IPS-20b (cell line): Measurements from ENCODE around the gene SCO1.
"Not testable (repeated sequence)": the region's sequence is repeated elsewhere in the genome, so short reads cannot be mapped to it uniquely, and the experiment has no call there.

Experiments used
- H3K27ac ChIP-seq: one replicate; pipeline ENCODE4 v1.5.1; 2013; ENCODE audit warnings: low read length
- H3K27me3 ChIP-seq: 2 replicates; pipeline ENCODE4 v1.6.1; 2013; ENCODE audit warnings: mild to moderate bottlenecking, low read length, inconsistent platforms; ENCODE audit not compliant: insufficient read depth
- H3K36me3 ChIP-seq: 2 replicates; pipeline ENCODE4 v1.6.1; 2013; ENCODE audit warnings: low read depth, mild to moderate bottlenecking, inconsistent platforms, low read length, moderate library complexity; ENCODE audit not compliant: insufficient read depth
- H3K4me1 ChIP-seq: 2 replicates; pipeline ENCODE4 v1.6.1; 2013; ENCODE audit warnings: mild to moderate bottlenecking, control low read depth, inconsistent platforms, low read length, moderate library complexity; ENCODE audit not compliant: insufficient read depth
- H3K4me3 ChIP-seq: 2 replicates; pipeline ENCODE4 v1.5.1; 2013; ENCODE audit warnings: mild to moderate bottlenecking, low read length, inconsistent platforms
- H3K9ac ChIP-seq: 2 replicates; pipeline ENCODE4 v1.6.1; 2013; ENCODE audit warnings: low read depth, mild to moderate bottlenecking, inconsistent platforms, low read length, moderate library complexity
- H3K9me3 ChIP-seq: 2 replicates; pipeline ENCODE4 v1.6.1; 2013; ENCODE audit warnings: mild to moderate bottlenecking, low read depth, low read length, inconsistent platforms; ENCODE audit not compliant: insufficient read depth

The SCO1 gene

DNA sequence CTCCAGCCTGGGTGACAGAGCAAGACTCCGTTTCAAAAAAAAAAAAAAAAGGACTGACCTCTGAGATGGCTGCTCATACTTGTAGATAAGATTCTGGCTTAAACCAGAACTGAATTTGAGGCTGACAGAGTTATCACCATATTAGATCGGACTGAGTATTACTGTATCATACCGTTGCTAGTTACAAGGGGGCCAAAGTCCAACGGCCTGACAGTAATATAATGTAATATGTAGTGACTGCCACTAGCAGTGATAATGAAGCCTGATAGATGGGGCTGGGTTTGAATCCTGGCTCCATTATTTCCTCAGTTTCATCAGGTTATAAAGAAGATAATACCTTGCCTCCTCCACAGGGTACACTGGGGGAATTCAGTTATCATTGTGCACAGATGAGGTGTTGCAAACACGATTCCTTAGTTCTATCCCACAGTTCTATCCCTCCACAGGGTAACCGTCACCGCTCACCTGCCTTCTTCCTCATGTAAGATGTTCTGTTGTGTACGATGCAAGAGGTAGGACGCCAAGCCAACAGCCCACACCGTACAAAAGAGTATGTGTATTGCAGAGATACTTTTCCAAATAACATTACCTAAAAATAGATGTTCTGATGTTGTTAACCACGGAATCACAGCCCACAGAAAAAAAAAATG, 27.3 kb upstream of the SCO1 start:
- no peaks in the 10 kb centered on the region; the same call in 1 of the 2 replicates for H3K36me3 ChIP-seq
- H3K4me1 ChIP-seq: no peaks in the 10 kb centered on the region
- no peaks in the 10 kb centered on the region for H3K9me3 ChIP-seq
- no peak overlapping the region for H3K27ac ChIP-seq
- no peaks in the 10 kb centered on the region for H3K27me3 ChIP-seq
- H3K9ac ChIP-seq: no peak overlapping the region
- no peak overlapping the region for H3K4me3 ChIP-seq

GRCh38 chr17:10718547-10718946, 21.2 kb upstream of the SCO1 start:
- peaks cover 9% of the 10 kb centered on the region; the same call in 1 of the 2 replicates for H3K36me3 ChIP-seq
- no peak overlapping the region for H3K4me3 ChIP-seq
- no peaks in the 10 kb centered on the region for H3K4me1 ChIP-seq
- H3K9ac ChIP-seq: no peak overlapping the region
- no peaks in the 10 kb centered on the region for H3K27me3 ChIP-seq
- no peaks in the 10 kb centered on the region for H3K9me3 ChIP-seq
- H3K27ac ChIP-seq: no peak overlapping the region

DNA sequence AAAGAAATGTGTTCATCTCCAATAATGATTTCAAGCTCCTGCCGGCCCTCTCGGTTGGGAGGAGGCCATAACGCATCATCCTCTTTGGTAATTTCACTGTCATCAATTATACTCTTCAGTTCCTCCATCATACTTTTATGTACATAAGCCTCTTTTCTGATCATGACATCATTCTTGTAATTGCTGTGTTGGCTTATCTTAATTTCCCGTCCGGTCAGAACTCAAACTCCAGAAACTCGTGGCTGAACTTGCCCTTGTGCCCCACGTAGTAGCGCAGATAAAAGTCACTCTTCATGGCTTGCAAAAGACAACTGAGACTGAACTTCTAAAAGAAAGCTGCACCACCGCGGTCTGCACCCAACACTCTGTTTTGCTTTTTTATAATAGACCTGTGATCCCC, 18.9 kb upstream of the SCO1 start:
- Histone ChIP-seq H3K4me3 (no peak overlapping the region), H3K36me3 (peaks cover 25% of the 10 kb centered on the region), H3K9me3 (no peaks in the 10 kb centered on the region), H3K27me3 (no peaks in the 10 kb centered on the region), H3K4me1 (no peaks in the 10 kb centered on the region), H3K9ac (no peak overlapping the region), H3K27ac (no peak overlapping the region)

DNA sequence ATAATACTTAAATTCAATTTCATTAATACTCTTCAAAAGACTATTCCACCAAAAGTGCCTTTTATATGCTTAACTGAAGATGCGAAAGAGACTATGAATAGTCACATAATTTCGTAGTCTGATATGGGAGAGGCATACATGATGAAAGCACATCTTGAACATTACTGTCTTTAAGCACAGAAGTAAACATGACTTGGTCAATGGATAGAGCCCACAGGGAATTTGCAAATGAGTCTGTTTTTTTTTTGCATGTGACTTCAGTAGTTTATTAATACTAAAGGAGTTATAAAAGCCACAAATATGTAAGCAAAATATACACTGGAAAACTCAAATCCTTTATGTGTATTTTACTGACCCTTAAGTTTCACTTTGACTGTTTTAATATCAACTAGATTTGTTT, 16.0 kb upstream of the SCO1 start:
- Histone ChIP-seq H3K36me3 (peaks cover 51% of the 10 kb centered on the region), H3K27ac (no peak overlapping the region), H3K9ac (no peak overlapping the region), H3K4me3 (no peak overlapping the region), H3K9me3 (no peaks in the 10 kb centered on the region), H3K4me1 (no peaks in the 10 kb centered on the region), H3K27me3 (no peaks in the 10 kb centered on the region)

GRCh38 chr17:10705727-10706126, 8.4 kb upstream of the SCO1 start:
- H3K9me3 ChIP-seq: no peaks in the 10 kb centered on the region
- no peaks in the 10 kb centered on the region for H3K4me1 ChIP-seq
- no peak overlapping the region for H3K27ac ChIP-seq
- H3K36me3 ChIP-seq: peaks cover 52% of the 10 kb centered on the region
- no peak overlapping the region for H3K9ac ChIP-seq
- H3K4me3 ChIP-seq: no peak overlapping the region
- H3K27me3 ChIP-seq: no peaks in the 10 kb centered on the region

DNA sequence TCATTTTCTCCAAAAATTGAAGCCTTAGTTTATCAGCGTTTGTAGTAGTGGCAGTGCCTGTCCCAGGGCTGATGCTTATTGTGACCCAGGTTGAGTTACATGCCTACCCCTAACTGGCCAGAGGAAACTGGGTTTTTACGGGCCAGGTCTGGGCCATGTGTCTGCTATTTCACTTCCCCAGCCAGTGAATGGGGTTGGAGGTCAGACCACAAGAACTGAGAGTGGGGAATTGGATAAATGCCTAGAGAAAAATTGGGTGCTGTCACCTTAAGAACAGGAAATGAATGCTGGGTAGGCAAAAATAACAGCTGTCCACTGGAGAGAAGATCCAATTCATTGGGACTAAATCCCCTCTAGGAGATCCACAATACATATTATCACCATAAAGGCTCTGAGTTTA, 5.2 kb upstream of the SCO1 start:
- no peak overlapping the region for H3K27ac ChIP-seq
- H3K27me3 ChIP-seq: no peaks in the 10 kb centered on the region

GRCh38 chr17:10699856-10700255, 2.5 kb upstream of the SCO1 start:
- no peaks in the 10 kb centered on the region for H3K9me3 ChIP-seq
- peaks cover 4% of the 10 kb centered on the region; the same call in 1 of the 2 replicates for H3K4me1 ChIP-seq
- peaks cover 11% of the 10 kb centered on the region for H3K36me3 ChIP-seq
- no peaks in the 10 kb centered on the region for H3K27me3 ChIP-seq
- no peak overlapping the region for H3K9ac ChIP-seq
- H3K27ac ChIP-seq: no peak overlapping the region
- H3K4me3 ChIP-seq: no peak overlapping the region

More for the DNA sequence above, 5.2 kb upstream of the SCO1 start:
- Histone ChIP-seq H3K4me3 (no peak overlapping the region), H3K36me3 (peaks cover 28% of the 10 kb centered on the region), H3K9me3 (no peaks in the 10 kb centered on the region), H3K4me1 (peaks cover 4% of the 10 kb centered on the region; the same call in 1 of the 2 replicates), H3K9ac (no peak overlapping the region)

GRCh38 chr17:10698096-10698818, 924 bp upstream of the SCO1 start:
- Histone ChIP-seq H3K27ac (peak overlapping the region; percentile 38), H3K36me3 (peaks cover 25% of the 10 kb centered on the region), H3K4me3 (peak overlapping the region; percentile 88), H3K27me3 (no peaks in the 10 kb centered on the region), H3K9ac (peak overlapping the region; percentile 81; the same call in 1 of the 2 replicates), H3K9me3 (no peaks in the 10 kb centered on the region), H3K4me1 (peaks cover 4% of the 10 kb centered on the region; the same call in 1 of the 2 replicates)

DNA sequence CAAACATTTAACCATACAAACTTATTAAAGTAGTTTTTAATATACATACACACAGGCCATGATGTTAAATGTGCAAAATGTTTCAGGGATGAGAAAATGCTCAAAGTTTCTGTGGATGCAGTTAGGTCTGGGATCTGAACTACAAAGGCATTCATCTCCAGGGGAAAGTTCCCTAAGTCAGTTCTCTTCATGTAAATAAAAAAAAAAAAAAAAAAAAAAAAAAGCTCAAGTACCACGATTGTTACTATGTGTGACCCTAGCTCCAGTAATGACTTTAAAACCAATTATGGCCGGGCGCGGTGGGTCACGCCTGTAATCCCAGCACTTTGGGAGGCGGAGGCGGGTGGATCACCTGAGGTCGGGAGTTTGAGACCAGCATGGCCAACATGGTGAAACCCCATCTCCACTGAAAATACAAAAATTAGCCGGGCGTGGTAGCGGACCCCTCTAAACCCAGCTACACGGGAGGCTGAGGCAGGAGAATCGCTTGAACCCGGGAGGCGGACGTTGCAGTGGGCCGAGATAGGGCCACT, 1.4 kb downstream of the SCO1 start:
- not testable (repeated sequence) for H3K9me3 ChIP-seq, H3K27ac ChIP-seq, H3K4me1 ChIP-seq, H3K27me3 ChIP-seq
- peak overlapping the region; percentile 81; the same call in 1 of the 2 replicates for H3K9ac ChIP-seq
- peak overlapping the region; percentile 88 for H3K4me3 ChIP-seq
- H3K36me3 ChIP-seq: peaks cover 49% of the 10 kb centered on the region

DNA sequence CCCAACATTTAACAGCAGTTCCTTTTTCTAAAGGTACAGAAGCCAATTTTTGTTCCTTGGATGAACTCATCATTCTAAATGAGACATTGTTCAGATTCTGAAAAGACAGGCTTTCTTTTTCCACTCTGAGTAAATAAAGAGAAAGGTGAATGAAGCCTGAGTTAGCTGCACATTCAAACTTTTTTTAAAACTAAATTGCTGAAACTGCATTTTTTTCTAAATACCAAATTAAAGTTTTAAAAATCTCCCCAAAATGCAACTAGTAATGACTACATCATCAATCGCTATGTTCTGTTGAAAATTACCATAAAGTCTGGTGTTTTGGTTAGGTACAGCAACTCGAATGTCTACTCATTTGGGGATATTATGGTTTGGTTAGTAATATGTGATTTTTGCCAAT, 9.8 kb downstream of the SCO1 start:
- H3K27me3 ChIP-seq: no peaks in the 10 kb centered on the region
- no peak overlapping the region for H3K9ac ChIP-seq
- no peaks in the 10 kb centered on the region for H3K9me3 ChIP-seq
- H3K4me3 ChIP-seq: no peak overlapping the region
- H3K36me3 ChIP-seq: peaks cover 93% of the 10 kb centered on the region
- no peaks in the 10 kb centered on the region for H3K4me1 ChIP-seq
- no peak overlapping the region for H3K27ac ChIP-seq

- Histone ChIP-seq H3K9me3 (no peaks in the 10 kb centered on the region), H3K27me3 (no peaks in the 10 kb centered on the region), H3K36me3 (peaks cover 94% of the 10 kb centered on the region), H3K9ac (no peak overlapping the region), H3K4me3 (no peak overlapping the region), H3K4me1 (no peaks in the 10 kb centered on the region), H3K27ac (no peak overlapping the region)
Measured at GRCh38 chr17:10683853-10684252, 13.5 kb downstream of the SCO1 start.
